PC-9 (cell line): ENCODE data around the gene CARS2. TPM values are rescaled to one million over a fixed set of nuclear protein-coding genes. Genes with fewer than 3 reads are reported as not detected.

Experiments
- BruUV-seq: library from RNA; stranded (reverse); fragments of 400-500 nt; replicated peaks from 2 replicates; lab custom pipeline; 2021; lab: Mats Ljungman, UMichigan
- CTCF ChIA-PET: fragments of 300-600 bp; sonication (Branson Sonifier 250); formaldehyde crosslinking; loops from one replicate; lab custom pipeline; 2022; ENCODE audit warnings: antibody characterized with exemption; lab: Charles Lee
- POLR2A ChIA-PET: fragments of 300-600 bp; sonication (Branson Sonifier 250); formaldehyde crosslinking; loops from one replicate; lab custom pipeline; 2022; ENCODE audit warnings: antibody characterized with exemption; ENCODE audit not compliant: unreplicated experiment; lab: Charles Lee
- DNase-seq, 2 experiments: peaks; one replicate each; pipeline versions ENCODE4 v3.0.0 to v3.0.0-alpha.2; 2015 to 2022; ENCODE audit warnings: mixed read lengths in 1 of 2
- H2AFZ ChIP-seq: fragments of 200-600 bp; sonication (generic); 2 replicates; pipeline ENCODE4 v1.8.1; 2017; ENCODE audit warnings: antibody characterized with exemption
- H3F3A ChIP-seq: fragments of 200-600 bp; sonication (generic); 2 replicates; pipeline ENCODE4 v1.8.1; 2017; ENCODE audit warnings: antibody characterized with exemption, mild to moderate bottlenecking, low read depth; ENCODE audit not compliant: insufficient read depth
- H3K27ac ChIP-seq: fragments of 200-600 bp; sonication (generic); 2 replicates; pipeline ENCODE4 v1.6.1; 2016; ENCODE audit warnings: mixed run types
- H3K27me3 ChIP-seq: fragments of 200-600 bp; sonication (generic); 2 replicates; pipeline ENCODE4 v1.6.1; 2016; ENCODE audit warnings: low read depth, mixed run types; ENCODE audit not compliant: insufficient read depth
- H3K36me3 ChIP-seq: fragments of 200-600 bp; sonication (generic); 2 replicates; pipeline ENCODE4 v1.6.1; 2016; ENCODE audit warnings: low read depth, mixed run types
- H3K4me1 ChIP-seq: fragments of 200-600 bp; sonication (generic); replicated peaks from 2 replicates; pipeline ENCODE4 v1.6.1; 2016; ENCODE audit warnings: mixed run types; ENCODE audit not compliant: insufficient read depth
- H3K4me2 ChIP-seq: fragments of 200-600 bp; sonication (generic); 2 replicates; pipeline ENCODE4 v1.6.1; 2017; ENCODE audit warnings: mixed run types
- H3K4me3 ChIP-seq: fragments of 200-600 bp; sonication (generic); 2 replicates; pipeline ENCODE4 v1.6.1; 2016; ENCODE audit warnings: mixed run types
- H3K79me2 ChIP-seq: fragments of 200-600 bp; sonication (generic); 2 replicates; pipeline ENCODE4 v1.6.1; 2017; ENCODE audit warnings: low read depth, mixed run types
- H3K9me2 ChIP-seq: fragments of 200-600 bp; sonication (generic); 2 replicates; pipeline ENCODE4 v1.8.1; 2017; ENCODE audit warnings: mild to moderate bottlenecking; ENCODE audit not compliant: insufficient read depth
- H3K9me3 ChIP-seq: fragments of 200-600 bp; sonication (generic); 2 replicates; pipeline ENCODE4 v1.8.1; 2016; ENCODE audit warnings: low read depth; ENCODE audit not compliant: insufficient read depth
- H4K20me1 ChIP-seq: fragments of 200-600 bp; sonication (generic); 2 replicates; pipeline ENCODE4 v1.8.1; 2017; ENCODE audit not compliant: insufficient read depth
- EZH2 ChIP-seq: fragments of 200-600 bp; sonication (generic); IDR thresholded peaks from 2 replicates; pipeline ENCODE4 v1.8.0; 2017; ENCODE audit warnings: antibody characterized with exemption, low read depth
- intact Hi-C: fragments of 100-400 bp; cut with micrococcal nuclease; formaldehyde crosslinking; loops from one replicate; pipeline ENCODE4 v1.10.0; 2022; ENCODE audit not compliant: unreplicated experiment
- total RNA-seq: library from RNA; stranded (reverse); gene quantifications from 2 replicates; pipeline ENCODE4 v1.2.3, GENCODE V29; 2021
- TF ChIP-seq, protein P1 (sequence below): fragments of 200-600 bp; sonication (generic); conservative IDR thresholded peaks from 2 replicates; pipeline ENCODE4 v1.6.1; 2017; ENCODE audit warnings: mixed run types, antibody characterized with exemption, mild to moderate bottlenecking, moderate library complexity

CARS2 gene
- total RNA-seq, 1 experiment from 2014 or later = 67.0 TPM

DNA sequence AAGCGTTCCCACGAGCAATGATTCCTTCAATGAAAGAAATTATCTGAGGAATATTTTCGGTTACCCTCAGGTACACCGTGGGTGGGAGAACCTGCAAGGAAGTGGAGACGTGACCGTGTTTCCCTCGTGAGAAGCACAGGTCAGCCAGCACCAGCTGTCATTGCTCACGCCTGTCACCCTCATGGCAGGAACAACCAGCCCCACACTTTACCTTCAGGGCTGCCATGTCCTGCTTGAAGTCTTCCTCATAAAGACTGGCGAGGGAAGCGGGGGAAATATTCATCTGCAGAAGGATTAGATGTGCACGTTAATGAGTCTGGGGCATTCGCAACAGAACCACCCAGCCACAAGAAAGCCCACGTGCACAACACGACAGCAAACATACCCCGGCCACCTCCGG is 18.2 kb downstream of the CARS2 start:
- Histone ChIP-seq H3K36me3 (peaks cover 12% of the 10 kb centered on the region; the same call in 1 of the 2 replicates), H3K4me3 (no peak overlapping the region), H3K27me3 (no peaks in the 10 kb centered on the region), H3K27ac (no peak overlapping the region), H3K4me2 (no peak overlapping the region), H2AFZ (no peak overlapping the region), H3K9me3 (no peaks in the 10 kb centered on the region), H3K79me2 (no peaks in the 10 kb centered on the region), H4K20me1 (peaks cover 4% of the 10 kb centered on the region; the same call in 1 of the 2 replicates), H3F3A (peaks cover 11% of the 10 kb centered on the region; the same call in 1 of the 2 replicates), H3K9me2 (no peaks in the 10 kb centered on the region), H3K4me1 (no peaks in the 10 kb centered on the region)
- no TSS peak for BruUV-seq
- POLR2A ChIA-PET = no interaction called here
- no peak for TF ChIP-seq EZH2
- TF ChIP-seq, protein P1, sequence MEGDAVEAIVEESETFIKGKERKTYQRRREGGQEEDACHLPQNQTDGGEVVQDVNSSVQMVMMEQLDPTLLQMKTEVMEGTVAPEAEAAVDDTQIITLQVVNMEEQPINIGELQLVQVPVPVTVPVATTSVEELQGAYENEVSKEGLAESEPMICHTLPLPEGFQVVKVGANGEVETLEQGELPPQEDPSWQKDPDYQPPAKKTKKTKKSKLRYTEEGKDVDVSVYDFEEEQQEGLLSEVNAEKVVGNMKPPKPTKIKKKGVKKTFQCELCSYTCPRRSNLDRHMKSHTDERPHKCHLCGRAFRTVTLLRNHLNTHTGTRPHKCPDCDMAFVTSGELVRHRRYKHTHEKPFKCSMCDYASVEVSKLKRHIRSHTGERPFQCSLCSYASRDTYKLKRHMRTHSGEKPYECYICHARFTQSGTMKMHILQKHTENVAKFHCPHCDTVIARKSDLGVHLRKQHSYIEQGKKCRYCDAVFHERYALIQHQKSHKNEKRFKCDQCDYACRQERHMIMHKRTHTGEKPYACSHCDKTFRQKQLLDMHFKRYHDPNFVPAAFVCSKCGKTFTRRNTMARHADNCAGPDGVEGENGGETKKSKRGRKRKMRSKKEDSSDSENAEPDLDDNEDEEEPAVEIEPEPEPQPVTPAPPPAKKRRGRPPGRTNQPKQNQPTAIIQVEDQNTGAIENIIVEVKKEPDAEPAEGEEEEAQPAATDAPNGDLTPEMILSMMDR = no peak
- intact Hi-C loops = no loop called here
- DNase-seq = no peak
- CTCF ChIA-PET = no interaction called here

DNA sequence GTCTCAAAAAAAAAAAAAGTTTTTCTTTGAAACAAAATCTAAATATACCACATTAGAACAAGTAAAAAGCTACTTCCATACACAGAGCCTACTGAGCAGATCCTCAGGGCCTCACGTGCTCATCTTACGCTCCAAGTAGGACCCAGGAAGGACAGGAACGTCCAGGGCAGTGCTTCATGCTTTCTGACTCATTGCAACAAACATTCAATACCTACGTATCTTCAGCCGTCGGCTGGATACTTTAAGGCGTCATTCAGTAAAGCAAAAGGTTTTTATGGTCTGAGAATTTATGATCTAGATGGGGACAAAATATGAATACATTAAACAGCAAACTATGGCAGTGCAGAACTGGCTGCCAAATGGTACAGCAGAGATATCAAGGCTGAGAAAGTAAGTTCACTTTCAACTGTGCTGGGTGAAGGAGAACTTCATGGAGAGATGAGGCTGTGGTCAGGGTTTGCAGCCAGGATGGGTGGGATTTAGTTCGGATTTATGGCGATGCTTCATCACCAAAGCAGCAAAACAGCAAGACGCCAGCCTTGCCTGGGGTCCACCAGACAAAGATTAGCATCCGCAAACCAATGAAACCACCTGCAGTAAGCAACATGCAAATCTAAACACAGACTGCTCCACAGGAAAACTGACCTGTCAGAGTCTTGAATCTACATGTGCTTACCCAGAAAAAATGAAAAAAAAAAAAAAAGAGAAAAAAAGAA is 20.5 kb downstream of the CARS2 start:
- Histone ChIP-seq H3K9me3 (no peaks in the 10 kb centered on the region), H3F3A (peaks cover 8% of the 10 kb centered on the region), H3K4me2 (no peak overlapping the region), H3K4me3 (no peak overlapping the region), H3K4me1 (no peaks in the 10 kb centered on the region), H3K27me3 (no peaks in the 10 kb centered on the region), H2AFZ (no peak overlapping the region), H3K27ac (no peak overlapping the region), H4K20me1 (peaks cover 4% of the 10 kb centered on the region; the same call in 1 of the 2 replicates), H3K36me3 (peaks cover 18% of the 10 kb centered on the region), H3K79me2 (no peaks in the 10 kb centered on the region), H3K9me2 (no peaks in the 10 kb centered on the region)
- POLR2A ChIA-PET = no interaction called here
- no peak for DNase-seq
- intact Hi-C loops = no loop called here
- TF ChIP-seq EZH2 = no peak
- TF ChIP-seq, protein P1 = no peak
- CTCF ChIA-PET = no interaction called here
- BruUV-seq = no TSS peak

DNA sequence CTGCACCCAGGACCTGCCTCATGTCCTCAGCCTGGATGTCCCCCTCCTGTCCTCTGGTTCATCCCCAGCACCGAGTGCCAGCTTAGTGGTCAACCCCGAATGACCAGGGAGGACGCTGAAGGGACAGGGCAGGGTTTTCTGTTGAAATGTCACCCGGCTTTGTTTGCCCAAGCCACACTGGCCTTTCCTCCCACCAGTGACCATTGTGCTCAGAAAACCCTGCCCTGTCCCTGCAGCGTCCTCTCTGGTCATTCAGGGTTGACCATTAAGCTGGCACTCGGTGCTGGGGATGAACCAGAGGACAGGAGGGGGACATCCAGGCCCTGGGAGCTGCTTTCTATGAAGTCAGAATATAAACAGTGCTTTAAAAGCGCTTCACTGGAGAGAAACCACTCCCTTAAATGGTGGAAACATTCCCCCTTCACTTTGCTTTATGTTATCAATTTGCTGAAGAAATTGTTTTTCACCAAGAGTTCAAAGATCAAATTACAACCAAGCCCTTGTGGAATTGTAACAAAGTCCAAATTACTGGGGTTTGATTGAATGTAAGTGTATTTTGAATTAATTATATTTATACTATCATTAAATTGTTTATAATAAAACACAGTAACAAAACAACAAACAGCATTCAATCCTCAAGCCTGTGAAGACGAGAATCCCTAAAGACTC is 21.4 kb downstream of the CARS2 start:
- intact Hi-C loops = no loop called here
- DNase-seq = no peak
- Histone ChIP-seq H3K9me2 (no peaks in the 10 kb centered on the region), H4K20me1 (peaks cover 4% of the 10 kb centered on the region; the same call in 1 of the 2 replicates), H3K9me3 (no peaks in the 10 kb centered on the region), H3K27me3 (no peaks in the 10 kb centered on the region), H3K27ac (no peak overlapping the region), H3K4me1 (no peaks in the 10 kb centered on the region), H3K4me3 (no peak overlapping the region), H3K4me2 (no peak overlapping the region), H3K79me2 (no peaks in the 10 kb centered on the region), H3K36me3 (peaks cover 18% of the 10 kb centered on the region), H3F3A (peaks cover 8% of the 10 kb centered on the region), H2AFZ (no peak overlapping the region)
- POLR2A ChIA-PET = no interaction called here
- TF ChIP-seq, protein P1 = no peak
- no peak for TF ChIP-seq EZH2
- BruUV-seq = no TSS peak
- CTCF ChIA-PET = no interaction called here
